VCaP (cell line): Measurements from ENCODE around the gene CFAP77.

Experiments
- H3K27ac ChIP-seq: fragments of 450-650 bp; 2 replicates; pipeline ENCODE4 v1.5.1; 2017
- TF ChIP-seq, protein P1 (sequence below): fragments of 450-650 bp; conservative IDR thresholded peaks from 2 replicates; pipeline ENCODE4 v1.5.1; 2017; ENCODE audit warnings: mild to moderate bottlenecking, moderate library complexity

The CFAP77 gene

DNA sequence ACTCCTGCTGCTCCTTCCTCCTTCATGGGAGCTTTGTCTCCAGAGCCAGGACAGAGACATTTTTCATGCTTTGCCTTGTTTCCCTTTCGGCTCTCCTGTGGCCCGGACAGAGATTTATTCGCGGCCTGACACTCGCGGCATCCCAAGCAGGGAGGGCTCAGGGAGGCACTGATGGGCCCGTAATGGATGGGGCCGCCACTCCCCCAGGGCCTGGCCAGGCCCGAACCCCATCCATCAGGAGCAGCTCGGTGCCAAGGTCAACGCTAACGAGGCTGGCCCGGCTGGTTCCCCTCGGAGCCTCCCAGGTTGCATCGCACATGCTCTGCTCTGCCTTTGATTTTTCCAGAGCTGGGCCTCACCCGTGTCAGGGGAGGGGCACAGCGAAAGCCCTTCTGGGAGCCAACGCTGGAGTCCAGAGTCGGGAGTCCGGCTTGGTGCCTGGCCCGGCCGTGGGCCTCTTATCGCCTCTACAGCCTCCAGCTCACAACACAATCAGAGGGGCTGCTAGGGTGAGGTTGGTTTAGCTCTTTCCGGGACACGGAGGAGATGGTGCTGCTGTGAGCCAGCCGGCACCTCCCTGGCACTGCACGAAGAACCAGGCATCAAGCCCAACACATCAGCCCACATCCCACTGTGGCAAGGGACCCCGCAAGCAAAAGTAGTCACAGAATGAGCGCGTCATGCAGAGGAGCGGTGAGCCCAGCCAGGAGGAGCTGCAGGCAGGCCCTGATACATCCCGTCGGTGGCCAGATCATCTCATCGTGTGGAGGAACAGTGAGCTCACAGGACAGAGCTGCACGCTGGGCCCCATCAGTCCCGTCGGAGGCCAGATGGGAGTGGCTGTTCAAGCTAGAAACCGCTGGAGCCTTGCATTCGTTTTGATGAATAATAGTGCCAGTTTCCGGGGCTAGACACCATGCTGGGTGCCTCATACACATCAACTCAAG lies 100.2 kb downstream of the CFAP77 start:
- TF ChIP-seq, protein P1, sequence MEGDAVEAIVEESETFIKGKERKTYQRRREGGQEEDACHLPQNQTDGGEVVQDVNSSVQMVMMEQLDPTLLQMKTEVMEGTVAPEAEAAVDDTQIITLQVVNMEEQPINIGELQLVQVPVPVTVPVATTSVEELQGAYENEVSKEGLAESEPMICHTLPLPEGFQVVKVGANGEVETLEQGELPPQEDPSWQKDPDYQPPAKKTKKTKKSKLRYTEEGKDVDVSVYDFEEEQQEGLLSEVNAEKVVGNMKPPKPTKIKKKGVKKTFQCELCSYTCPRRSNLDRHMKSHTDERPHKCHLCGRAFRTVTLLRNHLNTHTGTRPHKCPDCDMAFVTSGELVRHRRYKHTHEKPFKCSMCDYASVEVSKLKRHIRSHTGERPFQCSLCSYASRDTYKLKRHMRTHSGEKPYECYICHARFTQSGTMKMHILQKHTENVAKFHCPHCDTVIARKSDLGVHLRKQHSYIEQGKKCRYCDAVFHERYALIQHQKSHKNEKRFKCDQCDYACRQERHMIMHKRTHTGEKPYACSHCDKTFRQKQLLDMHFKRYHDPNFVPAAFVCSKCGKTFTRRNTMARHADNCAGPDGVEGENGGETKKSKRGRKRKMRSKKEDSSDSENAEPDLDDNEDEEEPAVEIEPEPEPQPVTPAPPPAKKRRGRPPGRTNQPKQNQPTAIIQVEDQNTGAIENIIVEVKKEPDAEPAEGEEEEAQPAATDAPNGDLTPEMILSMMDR: no peak
- no peak overlapping the region; the same call in 1 of the 2 replicates for H3K27ac ChIP-seq

DNA sequence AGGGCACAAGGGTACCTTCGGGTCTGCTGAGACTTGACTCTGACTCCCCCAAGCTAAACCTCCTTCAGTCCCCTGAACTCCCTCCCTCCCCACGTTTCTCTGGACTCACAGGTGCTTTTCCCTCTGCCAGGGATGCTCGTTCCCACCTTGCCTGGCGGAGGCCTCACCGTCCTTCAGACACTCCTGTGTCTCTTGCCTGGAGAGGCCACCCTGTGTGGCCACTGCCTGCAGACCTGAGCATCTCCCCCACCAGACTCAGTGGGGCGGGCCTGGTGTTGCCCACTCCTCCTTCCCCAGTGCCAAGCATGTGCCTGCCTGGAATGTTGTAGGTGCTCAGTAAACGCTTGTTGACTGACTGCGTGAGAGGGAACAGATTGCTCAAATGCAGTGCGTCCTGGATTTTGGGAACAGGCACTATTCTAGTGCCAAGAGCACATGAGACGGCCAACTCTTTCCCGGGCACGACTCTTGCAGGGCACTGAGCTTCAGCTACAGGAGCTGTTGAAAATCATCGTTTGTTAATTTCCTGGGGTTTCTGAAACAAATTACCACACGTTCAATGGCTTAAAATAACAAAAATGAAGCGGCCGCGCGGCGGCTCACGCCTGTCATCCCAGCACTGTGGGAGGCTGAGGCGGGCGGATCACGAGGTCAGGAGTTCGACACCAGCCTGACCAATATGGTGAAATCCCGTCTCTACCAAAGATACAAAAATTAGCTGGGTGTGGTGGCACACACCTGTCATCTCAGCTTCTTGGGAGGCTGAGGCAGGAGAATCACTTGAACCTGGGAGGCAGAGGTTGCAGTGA lies 101.4 kb downstream of the CFAP77 start:
- H3K27ac ChIP-seq: no peak overlapping the region
- TF ChIP-seq, protein P1: no peak

DNA sequence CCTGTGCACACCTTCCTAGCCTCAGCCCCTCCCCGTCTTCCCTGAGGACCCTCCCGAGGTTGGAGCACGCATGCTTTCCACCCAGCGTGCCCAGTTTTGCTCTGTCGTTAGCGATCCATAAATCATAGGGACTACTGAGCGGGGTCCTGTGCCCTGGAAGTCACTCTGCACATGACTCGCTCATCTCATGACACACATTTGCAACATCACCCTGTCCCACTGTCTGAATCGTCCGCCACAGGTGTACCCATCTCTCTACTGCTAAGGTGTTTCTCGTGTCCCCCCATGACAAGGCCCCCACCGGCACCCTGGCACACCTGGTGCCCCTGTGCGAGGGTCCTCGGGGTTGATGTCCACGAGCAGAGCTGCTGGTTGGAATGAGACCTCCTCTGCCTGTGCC lies 103.4 kb downstream of the CFAP77 start:
- H3K27ac ChIP-seq: no peak overlapping the region
- TF ChIP-seq, protein P1: no peak

DNA sequence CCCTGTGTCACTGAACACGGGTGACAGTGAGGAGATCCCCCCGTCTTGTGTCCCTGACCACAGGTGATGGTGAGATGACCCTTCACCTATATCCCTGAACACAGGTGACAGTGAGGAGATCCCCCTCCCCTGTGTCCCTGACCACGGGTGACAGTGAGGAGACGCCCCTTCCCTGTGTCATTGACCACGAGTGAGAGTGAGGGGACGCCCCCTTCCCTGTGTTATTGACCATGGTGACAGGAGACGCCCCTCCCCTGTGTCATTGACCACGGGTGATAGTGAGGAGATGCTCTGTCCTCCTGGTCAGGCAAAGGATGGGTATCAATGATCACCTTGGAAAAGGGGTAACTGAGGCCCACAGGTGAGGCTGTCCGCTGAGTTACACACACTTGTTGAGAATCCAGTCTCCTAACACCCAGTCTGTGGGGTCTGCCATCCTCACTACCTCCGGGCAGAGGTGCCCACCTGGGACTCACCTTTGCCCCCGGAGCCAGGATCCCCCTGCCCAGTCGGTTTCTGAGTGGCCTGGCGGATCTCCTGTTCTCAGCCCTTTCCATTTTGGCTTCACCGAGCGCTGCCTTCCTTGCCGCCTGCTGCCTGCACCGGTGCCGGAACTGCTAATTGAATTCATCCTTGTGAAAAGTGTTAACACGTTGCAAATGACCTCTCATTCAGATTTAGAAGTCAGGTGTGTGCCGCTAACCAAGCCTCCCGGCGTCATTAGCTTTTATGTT lies 104.2 kb downstream of the CFAP77 start:
- H3K27ac ChIP-seq: no peak overlapping the region
- TF ChIP-seq, protein P1: no peak

DNA sequence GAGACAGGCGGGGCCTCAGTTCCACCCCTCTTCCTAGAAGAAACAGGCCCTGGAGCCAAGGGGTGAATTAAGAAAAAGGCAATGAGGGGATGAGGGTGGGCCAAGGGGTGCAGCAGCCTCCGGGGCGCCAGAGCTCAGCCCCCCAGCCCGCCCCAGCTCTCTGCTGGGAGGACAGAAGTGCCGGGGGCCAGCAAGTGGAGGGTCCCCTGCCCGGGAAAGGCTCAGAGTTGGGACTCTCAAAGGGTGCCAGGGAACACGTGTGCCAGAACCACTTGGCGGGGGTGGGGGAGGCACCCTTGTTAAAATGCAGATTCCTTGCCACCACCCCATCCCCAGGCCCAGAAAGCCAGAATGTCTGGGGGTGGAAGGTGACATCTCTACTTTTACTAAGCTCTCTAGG lies 104.8 kb downstream of the CFAP77 start:
- H3K27ac ChIP-seq: no peak overlapping the region
- TF ChIP-seq, protein P1: no peak

DNA sequence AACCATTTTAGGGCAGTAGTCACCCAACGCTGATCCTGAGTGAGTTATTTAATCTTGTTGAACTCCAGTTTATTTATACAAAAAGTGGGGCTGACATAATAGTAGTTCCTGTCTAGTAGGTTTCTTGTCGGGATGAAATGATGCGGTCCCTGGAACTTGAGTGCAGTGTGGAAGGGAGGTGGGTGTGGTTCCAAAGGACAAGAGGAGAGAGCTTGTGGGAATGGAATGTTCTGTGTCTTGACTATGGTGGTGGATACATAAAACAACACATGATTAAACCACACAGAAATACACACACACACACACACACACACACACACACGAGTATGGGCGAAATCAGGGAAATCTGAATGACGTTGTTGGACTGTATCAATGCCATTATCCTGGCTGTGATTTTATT lies 106.3 kb downstream of the CFAP77 start:
- no peak overlapping the region for H3K27ac ChIP-seq
- TF ChIP-seq, protein P1: no peak
